Neural cell (in vitro differentiated cells): ENCODE results near the gene PLEKHF1. TPM values are rescaled to one million over a fixed set of nuclear protein-coding genes. Genes with fewer than 3 reads are reported as not detected.

Experiments used
- H2AFZ ChIP-seq: fragments of 200-600, 300-800 bp; sonication (generic), shearing (Covaris generic); 2 replicates; pipeline ENCODE4 v1.6.0; 2014; ENCODE audit warnings: low read depth, mild to moderate bottlenecking, antibody characterized with exemption, low read length, moderate library complexity
- H3F3A ChIP-seq: fragments of 200-600 bp; shearing (Covaris generic); 2 replicates; pipeline ENCODE4 v1.6.1; 2016; ENCODE audit warnings: mild to moderate bottlenecking, moderate library complexity, mixed read lengths, antibody characterized with exemption, low read length; ENCODE audit not compliant: insufficient read depth, poor library complexity, severe bottlenecking
- H3K27ac ChIP-seq: fragments of 200-600, 300-800 bp; sonication (generic), shearing (Covaris generic); 2 replicates; pipeline ENCODE4 v1.5.1; 2014; ENCODE audit warnings: mild to moderate bottlenecking, low read length, moderate library complexity
- H3K27me3 ChIP-seq: fragments of 300-800, 200-600 bp; sonication (generic), shearing (Covaris generic); 2 replicates; pipeline ENCODE4 v1.6.0; 2014; ENCODE audit warnings: mild to moderate bottlenecking, low read depth, low read length, moderate library complexity; ENCODE audit not compliant: insufficient read depth
- H3K36me3 ChIP-seq: fragments of 300-800, 200-600 bp; sonication (generic), shearing (Covaris generic); 2 replicates; pipeline ENCODE4 v1.5.1; 2014; ENCODE audit warnings: mild to moderate bottlenecking, antibody characterized with exemption, low read length, moderate library complexity; ENCODE audit not compliant: insufficient read depth
- H3K4me2 ChIP-seq: fragments of 300-800, 200-600 bp; sonication (generic), shearing (Covaris generic); 2 replicates; pipeline ENCODE4 v1.6.0; 2014; ENCODE audit warnings: mild to moderate bottlenecking, low read length
- H3K4me3 ChIP-seq: fragments of 300-800, 200-600 bp; sonication (generic), shearing (Covaris generic); 2 replicates; pipeline ENCODE4 v1.5.1; 2014; ENCODE audit warnings: mild to moderate bottlenecking, low read length, moderate library complexity
- H3K79me2 ChIP-seq: fragments of 200-600 bp; shearing (Covaris generic); replicated peaks from 2 replicates; pipeline ENCODE4 v1.6.0; 2014; ENCODE audit warnings: mild to moderate bottlenecking, low read length, moderate library complexity; ENCODE audit not compliant: insufficient read depth
- H3K9ac ChIP-seq: fragments of 300-800, 200-600 bp; sonication (generic), shearing (Covaris generic); 2 replicates; pipeline ENCODE4 v1.6.1; 2016; ENCODE audit warnings: mild to moderate bottlenecking, low read length, mixed read lengths
- H3K9me2 ChIP-seq: fragments of 200-600 bp; shearing (Covaris generic); 2 replicates; pipeline ENCODE4 v1.6.1; 2016; ENCODE audit warnings: mild to moderate bottlenecking, low read length, mixed read lengths; ENCODE audit not compliant: insufficient read depth
- H3K9me3 ChIP-seq: fragments of 200-600, 300-800 bp; sonication (generic), shearing (Covaris generic); 2 replicates; pipeline ENCODE4 v1.6.1; 2016; ENCODE audit warnings: mild to moderate bottlenecking, mixed run types, low read length, moderate library complexity, mixed read lengths
- H4K20me1 ChIP-seq: fragments of 200-600 bp; shearing (Covaris generic); 2 replicates; pipeline ENCODE4 v1.6.1; 2016; ENCODE audit warnings: mild to moderate bottlenecking, mixed run types; ENCODE audit not compliant: insufficient read depth
- CTCF ChIP-seq: fragments of 450-650 bp; IDR thresholded peaks from 2 replicates; pipeline ENCODE4 v1.5.1; 2014; ENCODE audit warnings: antibody characterized with exemption, mild to moderate bottlenecking, moderate library complexity; ENCODE audit not compliant: poor library complexity, severe bottlenecking
- EP300 ChIP-seq: fragments of 450-650 bp; conservative IDR thresholded peaks from 2 replicates; pipeline ENCODE4 v1.6.1; 2014; ENCODE audit warnings: antibody characterized with exemption, mild to moderate bottlenecking, moderate library complexity; ENCODE audit not compliant: poor library complexity, severe bottlenecking
- EZH2 ChIP-seq: fragments of 200-600, 300-800 bp; shearing (Covaris generic), sonication (generic); IDR thresholded peaks from 2 replicates; pipeline ENCODE4 v1.6.1; 2014; ENCODE audit warnings: antibody characterized with exemption, low read length, borderline replicate concordance, mild to moderate bottlenecking; ENCODE audit not compliant: insufficient read depth, poor library complexity, severe bottlenecking
- MXI1 ChIP-seq: fragments of 450-650 bp; conservative IDR thresholded peaks from 2 replicates; pipeline ENCODE4 v1.6.1; 2014; ENCODE audit warnings: antibody characterized with exemption, mild to moderate bottlenecking; ENCODE audit not compliant: poor library complexity, severe bottlenecking
- POLR2AphosphoS5 ChIP-seq: IDR thresholded peaks from 2 replicates; pipeline ENCODE4 v1.6.1; 2012
- RAD21 ChIP-seq: fragments of 450-650 bp; conservative IDR thresholded peaks from 2 replicates; pipeline ENCODE4 v1.6.1; 2014; ENCODE audit warnings: antibody characterized with exemption, mild to moderate bottlenecking, moderate library complexity
- SMC3 ChIP-seq: fragments of 450-650 bp; conservative IDR thresholded peaks from 2 replicates; pipeline ENCODE4 v1.6.1; 2014; ENCODE audit warnings: antibody characterized with exemption, mild to moderate bottlenecking, moderate library complexity; ENCODE audit not compliant: poor library complexity
- TAF1 ChIP-seq: IDR thresholded peaks from 2 replicates; pipeline ENCODE4 v1.6.1; 2012; ENCODE audit warnings: low read depth
- polyA plus RNA-seq: library from polyadenylated mRNA; depleted of rRNA; stranded (reverse); fragments of >200 nt; gene quantifications from 2 replicates; pipeline ENCODE4 v1.2.3, GENCODE V29; 2014
- TF ChIP-seq, protein P1 (sequence below): IDR thresholded peaks from 2 replicates; pipeline ENCODE4 v1.6.1; 2012; ENCODE audit warnings: borderline replicate concordance

The PLEKHF1 gene
- polyA plus RNA-seq, 1 donor from 2014 or later: not detected

DNA sequence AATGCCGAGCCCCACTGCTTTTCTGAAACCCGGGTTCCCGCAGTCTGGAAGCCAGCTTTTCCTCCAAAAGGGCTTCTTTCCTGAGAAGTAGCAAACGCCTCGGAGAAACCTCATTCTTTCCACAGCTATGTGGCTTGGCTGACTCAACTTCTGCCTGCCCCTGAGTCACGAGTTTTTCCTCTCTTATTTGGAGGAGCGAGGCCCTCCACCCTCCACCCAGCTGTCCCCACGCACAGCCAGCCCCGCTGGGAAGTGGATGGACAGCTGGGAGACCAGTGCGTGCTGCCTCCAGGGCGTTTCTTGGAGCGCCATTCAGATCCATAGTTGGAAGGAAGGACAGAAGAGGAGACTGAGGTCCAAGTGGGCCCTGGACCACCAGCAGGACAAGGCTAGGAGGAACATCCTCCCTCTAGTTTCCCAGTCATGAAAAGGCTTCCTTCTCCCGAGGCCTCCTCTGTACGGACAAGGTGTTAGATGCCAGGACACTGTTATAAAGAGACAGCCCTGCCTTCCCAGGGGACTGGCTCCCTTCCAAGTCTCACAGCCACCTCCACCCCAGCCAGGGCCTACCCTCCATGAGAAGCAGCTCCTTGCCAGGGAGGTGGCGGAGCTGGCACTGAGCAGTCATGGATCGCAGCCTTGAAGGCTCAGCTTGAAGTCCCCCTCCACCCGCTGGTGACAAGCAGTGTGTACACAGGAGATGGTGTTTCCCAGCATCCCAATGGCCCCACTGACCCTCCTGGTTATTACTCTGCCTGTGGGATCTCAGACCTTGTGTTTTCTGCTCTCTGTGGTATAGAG lies 2.5 kb upstream of the PLEKHF1 start:
- H3K79me2 ChIP-seq: no peaks in the 10 kb centered on the region
- H3K27me3 ChIP-seq: peaks cover 26% of the 10 kb centered on the region
- H3K9ac ChIP-seq: no peak overlapping the region
- no peak overlapping the region for H2AFZ ChIP-seq
- H3K27ac ChIP-seq: no peak overlapping the region
- H3K9me3 ChIP-seq: no peaks in the 10 kb centered on the region
- no peak for TF ChIP-seq MXI1
- TF ChIP-seq CTCF: no peak
- TF ChIP-seq RAD21: no peak
- no peak for TF ChIP-seq POLR2AphosphoS5
- no peak for TF ChIP-seq SMC3
- TF ChIP-seq EP300: no peak
- TF ChIP-seq, protein P1, sequence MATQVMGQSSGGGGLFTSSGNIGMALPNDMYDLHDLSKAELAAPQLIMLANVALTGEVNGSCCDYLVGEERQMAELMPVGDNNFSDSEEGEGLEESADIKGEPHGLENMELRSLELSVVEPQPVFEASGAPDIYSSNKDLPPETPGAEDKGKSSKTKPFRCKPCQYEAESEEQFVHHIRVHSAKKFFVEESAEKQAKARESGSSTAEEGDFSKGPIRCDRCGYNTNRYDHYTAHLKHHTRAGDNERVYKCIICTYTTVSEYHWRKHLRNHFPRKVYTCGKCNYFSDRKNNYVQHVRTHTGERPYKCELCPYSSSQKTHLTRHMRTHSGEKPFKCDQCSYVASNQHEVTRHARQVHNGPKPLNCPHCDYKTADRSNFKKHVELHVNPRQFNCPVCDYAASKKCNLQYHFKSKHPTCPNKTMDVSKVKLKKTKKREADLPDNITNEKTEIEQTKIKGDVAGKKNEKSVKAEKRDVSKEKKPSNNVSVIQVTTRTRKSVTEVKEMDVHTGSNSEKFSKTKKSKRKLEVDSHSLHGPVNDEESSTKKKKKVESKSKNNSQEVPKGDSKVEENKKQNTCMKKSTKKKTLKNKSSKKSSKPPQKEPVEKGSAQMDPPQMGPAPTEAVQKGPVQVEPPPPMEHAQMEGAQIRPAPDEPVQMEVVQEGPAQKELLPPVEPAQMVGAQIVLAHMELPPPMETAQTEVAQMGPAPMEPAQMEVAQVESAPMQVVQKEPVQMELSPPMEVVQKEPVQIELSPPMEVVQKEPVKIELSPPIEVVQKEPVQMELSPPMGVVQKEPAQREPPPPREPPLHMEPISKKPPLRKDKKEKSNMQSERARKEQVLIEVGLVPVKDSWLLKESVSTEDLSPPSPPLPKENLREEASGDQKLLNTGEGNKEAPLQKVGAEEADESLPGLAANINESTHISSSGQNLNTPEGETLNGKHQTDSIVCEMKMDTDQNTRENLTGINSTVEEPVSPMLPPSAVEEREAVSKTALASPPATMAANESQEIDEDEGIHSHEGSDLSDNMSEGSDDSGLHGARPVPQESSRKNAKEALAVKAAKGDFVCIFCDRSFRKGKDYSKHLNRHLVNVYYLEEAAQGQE: no peak
- TF ChIP-seq TAF1: no peak
- no peak for TF ChIP-seq EZH2
- H3K4me3 ChIP-seq: no peak overlapping the region
- no peaks in the 10 kb centered on the region for H4K20me1 ChIP-seq
- H3F3A ChIP-seq: no peaks in the 10 kb centered on the region
- no peaks in the 10 kb centered on the region for H3K36me3 ChIP-seq
- H3K9me2 ChIP-seq: no peaks in the 10 kb centered on the region
- no peak overlapping the region for H3K4me2 ChIP-seq

DNA sequence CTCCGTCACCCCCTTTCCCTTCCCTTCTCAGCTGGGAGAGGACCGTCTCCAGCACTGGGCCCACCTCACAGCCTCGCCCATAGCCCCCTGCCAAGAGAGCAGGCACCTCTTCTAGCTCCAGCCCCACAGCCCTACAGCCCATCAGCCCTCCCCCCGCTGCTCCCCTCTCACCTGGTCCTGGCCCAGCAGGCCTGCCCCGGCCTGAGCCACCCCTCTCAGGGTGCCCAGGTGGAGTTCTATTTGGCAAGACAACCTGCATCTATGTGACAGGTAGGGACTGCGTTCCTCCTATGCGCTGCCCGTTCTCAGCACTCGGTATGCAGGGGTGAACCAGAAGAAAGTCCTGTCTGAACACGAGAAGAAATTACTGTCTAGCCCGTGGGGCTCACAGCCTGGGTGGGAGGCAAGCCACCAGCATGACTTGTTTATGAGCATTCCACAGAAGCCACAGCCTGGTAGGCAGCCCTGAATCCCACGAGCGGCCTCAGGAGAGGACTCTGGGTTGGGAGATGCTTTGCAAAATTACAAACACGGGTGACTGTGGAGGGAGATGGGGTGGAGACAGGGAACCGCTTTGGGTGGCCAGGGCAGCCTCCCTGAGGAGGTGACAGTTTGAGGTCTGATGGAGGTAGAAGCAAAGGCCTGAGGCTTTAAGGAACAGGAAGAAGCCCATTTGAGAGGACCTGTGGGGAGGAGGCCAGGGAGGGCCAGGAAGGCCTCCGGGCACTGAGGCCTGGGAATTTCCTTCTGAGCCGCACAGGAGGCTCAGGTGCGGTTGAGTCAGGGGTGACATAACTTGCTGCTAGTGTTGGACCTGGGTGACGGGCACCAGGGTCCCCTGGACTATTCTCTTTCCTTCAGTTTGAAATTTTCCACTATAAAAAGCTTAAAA lies 1.2 kb upstream of the PLEKHF1 start:
- Histone ChIP-seq H3K79me2 (no peaks in the 10 kb centered on the region), H3K27me3 (peaks cover 26% of the 10 kb centered on the region), H3K4me3 (peak overlapping the region; percentile 78), H2AFZ (no peak overlapping the region), H3F3A (no peaks in the 10 kb centered on the region), H4K20me1 (no peaks in the 10 kb centered on the region), H3K27ac (no peak overlapping the region), H3K36me3 (no peaks in the 10 kb centered on the region), H3K9ac (no peak overlapping the region), H3K9me3 (no peaks in the 10 kb centered on the region), H3K9me2 (no peaks in the 10 kb centered on the region), H3K4me2 (no peak overlapping the region)
- TF ChIP-seq POLR2AphosphoS5: no peak
- TF ChIP-seq, protein P1: no peak
- no peak for TF ChIP-seq SMC3
- TF ChIP-seq TAF1: no peak
- no peak for TF ChIP-seq RAD21
- no peak for TF ChIP-seq CTCF
- TF ChIP-seq EZH2: no peak
- no peak for TF ChIP-seq EP300
- no peak for TF ChIP-seq MXI1
